WTC11 (cell line): Measurements from ENCODE around the gene ANKRD23. TPM values are rescaled to one million over a fixed set of nuclear protein-coding genes. Genes with fewer than 3 reads are reported as not detected.

Experiments
- ATAC-seq: fragments of 200-7000 bp; cut with Tn5 transposase; 2 replicates; pipeline ENCODE4 v1.10.0; 2021; ENCODE audit warnings: mild to moderate bottlenecking, moderate library complexity
- CTCF ChIA-PET: fragments of 300-600 bp; sonication (Branson Sonifier 250); formaldehyde crosslinking; loops from one replicate; lab custom pipeline; 2021; ENCODE audit warnings: antibody characterized with exemption; lab: Charles Lee
- POLR2A ChIA-PET: fragments of 350-600 bp; sonication (Branson Sonifier 250); formaldehyde crosslinking; loops from one replicate; lab custom pipeline; 2021; ENCODE audit warnings: antibody characterized with exemption; lab: Charles Lee
- DNase-seq: peaks from one replicate; pipeline ENCODE4 v3.0.0; 2021; ENCODE audit warnings: low spot score
- H3K27ac Mint-ChIP-seq: 2 replicates; pipeline ENCODE4 v1.8.0; 2021; ENCODE audit warnings: mixed read lengths
- H3K27me3 Mint-ChIP-seq: 2 replicates; pipeline ENCODE4 v1.8.0; 2021; ENCODE audit warnings: low read depth, mild to moderate bottlenecking, moderate library complexity, mixed read lengths
- H3K36me3 Mint-ChIP-seq: 2 replicates; pipeline ENCODE4 v1.8.0; 2021; ENCODE audit warnings: mixed read lengths
- H3K4me1 Mint-ChIP-seq: 2 replicates; pipeline ENCODE4 v1.8.0; 2022; ENCODE audit warnings: mixed read lengths
- H3K4me3 Mint-ChIP-seq: 2 replicates; pipeline ENCODE4 v1.8.0; 2021; ENCODE audit warnings: mild to moderate bottlenecking, moderate library complexity, mixed read lengths
- H3K9me3 Mint-ChIP-seq: 2 replicates; pipeline ENCODE4 v1.8.0; 2021; ENCODE audit warnings: mixed read lengths
- CTCF ChIP-seq: fragments of 200-600 bp; IDR thresholded peaks from 2 replicates; pipeline ENCODE4 v1.8.0; 2022; ENCODE audit warnings: antibody characterized with exemption
- GABPB1 ChIP-seq: sonication (generic); formaldehyde crosslinking; IDR thresholded peaks from 2 replicates; pipeline ENCODE4 v1.8.1; 2023; ENCODE audit warnings: mild to moderate bottlenecking, missing genetic modification reagents
- JAZF1 ChIP-seq: fragments of 250-450 bp; sonication (Bioruptor Pico); IDR thresholded peaks from 2 replicates; pipeline ENCODE4 v1.9.0; 2021; ENCODE audit warnings: moderate library complexity, mild to moderate bottlenecking, inconsistent platforms
- JUN ChIP-seq: sonication (generic); formaldehyde crosslinking; IDR thresholded peaks from 2 replicates; pipeline ENCODE4 v1.8.0; 2023; ENCODE audit warnings: mild to moderate bottlenecking, missing genetic modification reagents
- KAT7 ChIP-seq: sonication (generic); formaldehyde crosslinking; IDR thresholded peaks from 2 replicates; pipeline ENCODE4 v1.8.1; 2023; ENCODE audit warnings: missing genetic modification reagents, mild to moderate bottlenecking, borderline replicate concordance
- NR1H2 ChIP-seq: sonication (generic); formaldehyde crosslinking; IDR thresholded peaks from 2 replicates; pipeline ENCODE4 v1.9.0; 2021; ENCODE audit warnings: mild to moderate bottlenecking, moderate library complexity, missing genetic modification reagents
- RORB ChIP-seq: fragments of 250-450 bp; sonication (Bioruptor Pico); IDR thresholded peaks from 2 replicates; pipeline ENCODE4 v1.9.0; 2021; ENCODE audit warnings: mild to moderate bottlenecking
- SMAD4 ChIP-seq: sonication (generic); formaldehyde crosslinking; IDR thresholded peaks from 2 replicates; pipeline ENCODE4 v1.8.0; 2022; ENCODE audit warnings: mild to moderate bottlenecking, missing genetic modification reagents
- SP1 ChIP-seq: sonication (generic); formaldehyde crosslinking; conservative IDR thresholded peaks from 2 replicates; pipeline ENCODE4 v1.8.1; 2022; ENCODE audit warnings: missing genetic modification reagents
- TCF7 ChIP-seq: sonication (generic); formaldehyde crosslinking; IDR thresholded peaks from 2 replicates; pipeline ENCODE4 v1.8.0; 2022; ENCODE audit warnings: mild to moderate bottlenecking, low read depth, missing genetic modification reagents, moderate library complexity
- USF2 ChIP-seq: sonication (generic); formaldehyde crosslinking; IDR thresholded peaks from 2 replicates; pipeline ENCODE4 v1.8.1; 2023; ENCODE audit warnings: mild to moderate bottlenecking, missing genetic modification reagents, moderate library complexity
- ZNF121 ChIP-seq: sonication (generic); formaldehyde crosslinking; IDR thresholded peaks from 2 replicates; pipeline ENCODE4 v1.8.0; 2023; ENCODE audit warnings: missing genetic modification reagents
- ZNF232 ChIP-seq: sonication (generic); formaldehyde crosslinking; IDR thresholded peaks from 2 replicates; pipeline ENCODE4 v1.8.0; 2022; ENCODE audit warnings: mild to moderate bottlenecking, missing genetic modification reagents
- ZNF423 ChIP-seq: fragments of 250-450 bp; sonication (Bioruptor Pico); IDR thresholded peaks from 2 replicates; pipeline ENCODE4 v2.1.2; 2022; ENCODE audit warnings: mild to moderate bottlenecking, moderate library complexity
- ZNF671 ChIP-seq: fragments of 250-450 bp; sonication (Bioruptor Pico); IDR thresholded peaks from 2 replicates; pipeline ENCODE4 v1.8.0; 2021; ENCODE audit warnings: mild to moderate bottlenecking
- total RNA-seq: library from RNA; stranded (reverse); gene quantifications from 3 replicates; pipeline ENCODE4 v1.2.3, GENCODE V29; 2021
- TF ChIP-seq, protein P1 (sequence below): sonication (generic); formaldehyde crosslinking; IDR thresholded peaks from 2 replicates; pipeline ENCODE4 v1.8.1; 2022; ENCODE audit warnings: low read depth, missing genetic modification reagents, borderline replicate concordance

ANKRD23 gene
- total RNA-seq, 1 experiment from 2014 or later, result 3.2 TPM

DNA sequence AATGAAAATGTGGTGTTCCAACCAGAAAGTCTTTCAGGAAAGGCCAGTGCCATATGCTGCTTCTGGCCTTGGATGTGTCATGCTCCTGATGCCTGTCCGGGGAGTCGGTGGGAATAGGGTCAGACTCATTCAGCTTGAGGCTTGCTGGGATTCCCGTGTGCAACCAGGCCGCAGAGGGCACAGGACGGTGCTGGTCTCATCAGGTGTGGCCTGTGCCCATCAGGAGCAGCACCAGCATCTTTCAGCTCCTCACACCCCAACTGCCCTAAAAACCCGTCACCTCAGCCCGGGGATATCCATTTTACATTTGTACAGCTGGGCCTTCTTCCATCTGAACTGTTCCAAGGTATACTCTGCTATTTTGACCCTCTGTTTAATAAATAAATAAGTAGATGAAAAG, 41.1 kb downstream of the ANKRD23 start:
- no peak overlapping the region for H3K4me3 Mint-ChIP-seq
- peaks cover 6% of the 10 kb centered on the region for H3K36me3 Mint-ChIP-seq
- POLR2A ChIA-PET, result no interaction called here
- H3K27ac Mint-ChIP-seq, result no peak overlapping the region; the same call in 1 of the 2 replicates
- no peak for TF ChIP-seq ZNF671 (CRISPR knock-in tag)
- TF ChIP-seq ZNF121, result no peak
- TF ChIP-seq ZNF232 (CRISPR knock-in tag), result no peak
- no peak for TF ChIP-seq JUN (CRISPR knock-in tag)
- no peak for TF ChIP-seq ZNF423 (CRISPR knock-in tag)
- TF ChIP-seq, all 79 proteins: peak for 0
- no peaks in the 10 kb centered on the region for H3K27me3 Mint-ChIP-seq
- H3K4me1 Mint-ChIP-seq, result no peaks in the 10 kb centered on the region
- DNase-seq (no peak), ATAC-seq (no peak)
- CTCF ChIA-PET, result interaction anchor here (0.6 to 2.5 kb wide), 2 partner anchors 11 to 14 kb away, joined by 3 to 8 read pairs; partner anchors contain the start of gene CNNM3
- peaks cover 6% of the 10 kb centered on the region for H3K9me3 Mint-ChIP-seq

GRCh38 chr2:96801786-96802595, 41.8 kb downstream of the ANKRD23 start:
- TF ChIP-seq KAT7 (CRISPR knock-in tag) (no peak), SP1 (CRISPR knock-in tag) (no peak), TCF7 (CRISPR knock-in tag) (no peak), NR1H2 (CRISPR knock-in tag) (no peak)
- no peaks in the 10 kb centered on the region for H3K27me3 Mint-ChIP-seq
- H3K4me3 Mint-ChIP-seq, result no peak overlapping the region
- ChIA-PET POLR2A (no interaction called here), CTCF (interaction anchor here (0.8 to 2.5 kb wide), 2 partner anchors 13 to 15 kb away, joined by 3 to 8 read pairs; partner anchors contain the start of gene CNNM3)
- DNase-seq (no peak), ATAC-seq (no peak)
- H3K9me3 Mint-ChIP-seq, result peaks cover 6% of the 10 kb centered on the region
- H3K36me3 Mint-ChIP-seq, result peaks cover 6% of the 10 kb centered on the region
- H3K27ac Mint-ChIP-seq, result no peak overlapping the region
- no peaks in the 10 kb centered on the region for H3K4me1 Mint-ChIP-seq

GRCh38 chr2:96801005-96801785, 42.6 kb downstream of the ANKRD23 start:
- Mint-ChIP-seq H3K36me3 (peaks cover 2% of the 10 kb centered on the region), H3K4me1 (no peaks in the 10 kb centered on the region), H3K4me3 (no peak overlapping the region), H3K27ac (no peak overlapping the region), H3K9me3 (peaks cover 1% of the 10 kb centered on the region), H3K27me3 (no peaks in the 10 kb centered on the region)
- CTCF ChIA-PET, result interaction anchor here (0.5 to 2.8 kb wide), 18 partner anchors 9 to 253 kb away, joined by 3 to 37 read pairs (median 4); partner anchors contain the start of genes CNNM3, CNNM4, FER1L5 and KANSL3
- ATAC-seq (peak; percentile 96), DNase-seq (peak; percentile 84)
- POLR2A ChIA-PET, result no interaction called here
- peak; percentile 43; the same call in 1 of the 2 replicates for TF ChIP-seq GABPB1 (CRISPR knock-in tag)
- TF ChIP-seq USF2 (CRISPR knock-in tag), result peak; percentile 39; the same call in 1 of the 2 replicates
- TF ChIP-seq JAZF1 (CRISPR knock-in tag), result no peak
- no peak for TF ChIP-seq SMAD4
- TF ChIP-seq RORB (CRISPR knock-in tag), result no peak
- peak; percentile 79 for TF ChIP-seq CTCF
- TF ChIP-seq, protein P1, sequence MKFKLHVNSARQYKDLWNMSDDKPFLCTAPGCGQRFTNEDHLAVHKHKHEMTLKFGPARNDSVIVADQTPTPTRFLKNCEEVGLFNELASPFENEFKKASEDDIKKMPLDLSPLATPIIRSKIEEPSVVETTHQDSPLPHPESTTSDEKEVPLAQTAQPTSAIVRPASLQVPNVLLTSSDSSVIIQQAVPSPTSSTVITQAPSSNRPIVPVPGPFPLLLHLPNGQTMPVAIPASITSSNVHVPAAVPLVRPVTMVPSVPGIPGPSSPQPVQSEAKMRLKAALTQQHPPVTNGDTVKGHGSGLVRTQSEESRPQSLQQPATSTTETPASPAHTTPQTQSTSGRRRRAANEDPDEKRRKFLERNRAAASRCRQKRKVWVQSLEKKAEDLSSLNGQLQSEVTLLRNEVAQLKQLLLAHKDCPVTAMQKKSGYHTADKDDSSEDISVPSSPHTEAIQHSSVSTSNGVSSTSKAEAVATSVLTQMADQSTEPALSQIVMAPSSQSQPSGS (CRISPR knock-in tag), result no peak
